HG02623 (cell line): ENCODE results near the gene SUSD4.
"Not testable (repeated sequence)": the region's sequence is repeated elsewhere in the genome, so short reads cannot be mapped to it uniquely, and the experiment has no call there.

Source experiments
- ATAC-seq: cut with Tn5 transposase; IDR thresholded peaks from one replicate; pipeline ENCODE4 v1.9.1; 2021; ENCODE audit warnings: moderate library complexity; ENCODE audit not compliant: unreplicated experiment

The SUSD4 gene

GRCh38 chr1:223299553-223299952 is 64.4 kb downstream of the SUSD4 start:
- ATAC-seq, result no peak

- no peak for ATAC-seq
These were observed 65.3 kb downstream of the SUSD4 start for GRCh38 chr1:223298701-223299100.

GRCh38 chr1:223297800-223298199 is 66.2 kb downstream of the SUSD4 start:
- ATAC-seq, result no peak

GRCh38 chr1:223291796-223292195 is 72.2 kb downstream of the SUSD4 start:
- ATAC-seq, result no peak

- ATAC-seq, result no peak
These were observed 73.6 kb downstream of the SUSD4 start for GRCh38 chr1:223290397-223290796.

GRCh38 chr1:223289621-223290020 is 74.4 kb downstream of the SUSD4 start:
- no peak for ATAC-seq

GRCh38 chr1:223288826-223289225 is 75.2 kb downstream of the SUSD4 start:
- ATAC-seq, result no peak

- ATAC-seq, result no peak
These were observed 78.5 kb downstream of the SUSD4 start for GRCh38 chr1:223285452-223285851.

GRCh38 chr1:223283697-223284096 is 80.3 kb downstream of the SUSD4 start:
- ATAC-seq, result not testable (repeated sequence)

- not testable (repeated sequence) for ATAC-seq
These were observed 85.7 kb downstream of the SUSD4 start for GRCh38 chr1:223278311-223278710.

- no peak for ATAC-seq
These were observed 87.9 kb downstream of the SUSD4 start for GRCh38 chr1:223276029-223276428.

GRCh38 chr1:223273511-223273910 is 90.5 kb downstream of the SUSD4 start:
- no peak for ATAC-seq

- ATAC-seq, result no peak
These were observed 92.7 kb downstream of the SUSD4 start for GRCh38 chr1:223271085-223271781.

GRCh38 chr1:223270155-223270554 is 93.8 kb downstream of the SUSD4 start:
- ATAC-seq, result no peak

GRCh38 chr1:223269006-223269405 is 95.0 kb downstream of the SUSD4 start:
- ATAC-seq, result no peak

- ATAC-seq, result no peak
These were observed 97.3 kb downstream of the SUSD4 start for GRCh38 chr1:223266632-223267172.

- no peak for ATAC-seq
These were observed 98.7 kb downstream of the SUSD4 start for GRCh38 chr1:223264983-223265908.

GRCh38 chr1:223264529-223264928 is 99.4 kb downstream of the SUSD4 start:
- no peak for ATAC-seq

GRCh38 chr1:223261914-223262313 is 102.1 kb downstream of the SUSD4 start:
- no peak for ATAC-seq

GRCh38 chr1:223260712-223261111 is 103.3 kb downstream of the SUSD4 start:
- ATAC-seq, result no peak

- ATAC-seq, result no peak
These were observed 104.5 kb downstream of the SUSD4 start for GRCh38 chr1:223259462-223259861.

GRCh38 chr1:223258751-223259198 is 105.2 kb downstream of the SUSD4 start:
- no peak for ATAC-seq
